HTR-8/SVneo (cell line): ENCODE results near the gene OR10AD1.
"Not testable (repeated sequence)": the region's sequence is repeated elsewhere in the genome, so short reads cannot be mapped to it uniquely, and the experiment has no call there.

Experiments used
- DNase-seq: peaks from one replicate; pipeline ENCODE4 v3.0.0; 2011; ENCODE audit warnings: low spot score, mixed read lengths; ENCODE audit not compliant: insufficient read length
- FAIRE-seq: peaks from 2 replicates; lab custom pipeline; 2011; peaks lifted over from hg19 to GRCh38; lab: Jason Lieb, UNC

The OR10AD1 gene

DNA sequence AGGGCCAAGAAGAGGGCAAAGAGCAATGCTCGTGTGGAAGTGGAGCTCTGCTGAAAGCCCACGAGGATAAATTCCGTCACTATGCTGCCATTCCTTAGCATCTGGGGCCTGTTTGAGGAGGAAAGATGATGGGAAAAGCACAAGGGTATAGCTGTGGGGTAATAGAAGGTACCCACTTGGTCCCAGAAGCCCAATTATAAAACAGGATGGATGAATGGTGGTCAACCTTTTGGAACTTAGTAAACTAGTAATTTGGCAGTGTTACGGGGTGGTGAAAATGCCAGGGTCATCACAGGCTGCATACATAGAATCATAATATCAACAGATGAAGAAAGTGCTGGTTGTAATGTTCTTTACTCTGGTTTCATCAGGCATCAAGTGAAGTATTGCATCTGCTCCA, at the start of gene OR10AD1:
Gene OR10AD1, minus strand, starts transcription at position 101 of the 400 bp plus-strand sequence. Its CDS starts 0 bp downstream, at position 101.
- DNase-seq (no peak), FAIRE-seq (no peak)

GRCh38 chr12:48247181-48247966, 44.3 kb upstream of the OR10AD1 start:
- FAIRE-seq, result no peak

GRCh38 chr12:48237162-48237561, 34.1 kb upstream of the OR10AD1 start:
- FAIRE-seq, result no peak
- no peak for DNase-seq

More at GRCh38 chr12:48247181-48247966, 44.3 kb upstream of the OR10AD1 start:
- no peak for DNase-seq

DNA sequence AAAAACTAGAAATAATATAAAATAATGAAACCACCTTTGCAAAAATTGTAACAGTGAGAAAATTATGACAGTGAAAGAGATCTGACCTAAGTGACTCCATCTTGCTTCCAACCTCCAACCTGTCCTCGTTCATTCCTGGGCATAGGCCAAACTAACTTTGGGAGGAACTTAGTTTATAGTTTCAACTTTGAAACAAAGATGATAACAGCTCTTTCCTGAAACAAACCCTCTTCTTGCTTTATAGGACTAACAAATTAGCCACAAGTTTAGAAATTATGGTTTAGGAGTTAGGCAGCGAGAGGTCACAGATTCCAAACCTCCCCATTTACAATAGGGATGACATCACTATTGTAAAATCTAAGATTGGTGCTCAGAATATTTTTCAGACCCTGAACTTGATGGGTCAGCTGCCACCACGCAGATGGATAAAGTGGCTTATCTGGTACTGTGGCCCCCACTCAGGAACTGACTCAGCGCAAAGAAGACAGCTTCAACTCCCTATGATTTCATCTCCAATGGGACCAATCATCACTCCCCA, 32.8 kb upstream of the OR10AD1 start:
- FAIRE-seq, result no peak

GRCh38 chr12:48231169-48231958, 28.3 kb upstream of the OR10AD1 start:
- not testable (repeated sequence) for FAIRE-seq, DNase-seq

More for the DNA sequence above, 32.8 kb upstream of the OR10AD1 start:
- no peak for DNase-seq

DNA sequence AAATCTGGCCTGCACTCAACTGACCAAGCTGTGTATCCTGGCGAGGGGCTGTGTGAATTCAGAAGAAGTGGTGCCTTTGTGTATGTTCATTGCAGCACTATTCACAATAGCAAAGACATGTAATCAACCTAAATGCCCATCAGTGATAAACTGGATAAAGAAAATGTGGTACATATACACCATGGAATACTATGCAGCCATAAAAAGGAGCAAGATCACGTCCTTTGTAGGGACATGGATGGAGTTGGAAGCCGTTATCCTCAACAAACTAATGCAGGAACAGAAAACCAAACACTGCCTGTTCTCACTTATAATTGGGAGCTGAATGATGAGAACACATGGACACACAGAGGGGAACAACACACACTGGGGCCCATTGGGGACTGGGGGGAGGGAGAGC, 21.4 kb upstream of the OR10AD1 start:
- not testable (repeated sequence) for FAIRE-seq, DNase-seq

- DNase-seq (no peak), FAIRE-seq (no peak)
These were observed 18.6 kb upstream of the OR10AD1 start for GRCh38 chr12:48221645-48222044.

- FAIRE-seq (no peak), DNase-seq (no peak)
These were observed 17.6 kb upstream of the OR10AD1 start for GRCh38 chr12:48220701-48221100.

DNA sequence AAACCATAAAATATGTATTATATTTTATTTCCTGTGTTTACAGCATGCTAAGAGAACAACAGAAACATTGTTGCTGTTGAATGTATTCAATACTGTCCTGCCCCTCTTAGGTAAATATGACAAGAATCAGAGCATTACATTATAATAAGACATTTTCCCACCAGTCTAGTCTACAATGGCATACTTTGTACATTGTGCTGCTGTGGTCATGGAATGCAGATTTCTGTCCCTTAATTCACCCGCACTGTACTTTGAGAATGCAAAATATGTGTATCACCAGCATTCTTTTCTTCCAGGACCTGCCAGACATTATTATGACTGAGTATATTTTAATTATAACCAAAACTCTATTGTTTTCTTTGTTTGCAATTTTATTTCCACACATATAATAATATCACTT, 16.5 kb upstream of the OR10AD1 start:
- DNase-seq (no peak), FAIRE-seq (no peak)

- no peak for FAIRE-seq
- no peak for DNase-seq
These were observed 13.7 kb upstream of the OR10AD1 start for GRCh38 chr12:48216785-48217184.

DNA sequence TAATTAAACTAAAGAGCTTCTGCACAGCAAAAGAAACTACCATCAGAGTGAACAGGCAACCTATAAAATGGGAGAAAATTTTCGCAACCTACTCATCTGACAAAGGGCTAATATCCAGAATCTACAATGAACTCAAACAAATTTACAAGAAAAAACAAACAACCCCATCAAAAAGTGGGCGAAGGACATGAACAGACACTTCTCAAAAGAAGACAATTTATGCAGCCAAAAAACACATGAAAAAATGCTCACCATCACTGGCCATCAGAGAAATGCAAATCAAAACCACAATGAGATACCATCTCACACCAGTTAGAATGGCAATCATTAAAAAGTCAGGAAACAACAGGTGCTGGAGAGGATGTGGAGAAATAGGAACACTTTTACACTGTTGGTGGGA, 6.4 kb upstream of the OR10AD1 start:
- not testable (repeated sequence) for FAIRE-seq, DNase-seq

DNA sequence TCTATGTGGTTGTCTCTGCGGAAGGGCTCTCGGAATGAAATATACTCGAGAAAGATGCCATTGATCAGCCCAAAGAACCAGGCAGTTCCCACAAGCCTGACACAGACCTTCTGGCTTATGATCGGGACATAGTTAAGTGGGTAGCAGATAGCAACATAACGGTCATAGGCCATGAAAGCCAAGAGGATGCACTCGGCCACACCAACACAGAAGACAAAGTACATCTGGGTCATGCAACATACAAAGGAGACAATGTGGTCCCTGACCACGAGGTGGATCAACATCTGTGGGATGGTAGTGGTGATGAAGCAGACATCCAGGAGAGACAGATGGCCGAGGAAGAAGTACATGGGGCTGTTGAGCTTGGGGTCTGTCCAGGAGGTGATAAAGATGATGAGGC, 326 bp downstream of the OR10AD1 start:
- FAIRE-seq, result no peak

DNA sequence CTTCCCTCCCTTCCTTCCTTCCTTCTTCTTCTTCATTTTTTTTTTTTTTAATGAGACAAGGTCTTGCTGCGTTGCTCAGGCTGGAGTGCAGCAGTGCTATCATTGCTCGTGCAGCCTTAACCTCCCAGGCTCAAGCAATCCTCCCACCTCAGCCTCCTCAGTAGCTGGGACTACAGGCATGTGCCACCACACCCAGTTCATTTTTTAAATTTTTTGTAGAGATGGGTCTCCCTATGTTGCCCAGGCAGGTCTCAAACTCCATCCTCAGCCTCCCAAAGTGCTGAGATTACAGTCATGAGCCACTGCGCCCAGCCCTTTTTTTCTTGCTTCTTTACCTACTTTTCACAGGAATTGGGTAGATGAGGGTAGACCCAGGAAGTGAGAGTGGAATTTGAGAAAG, 1.6 kb downstream of the OR10AD1 start:
- DNase-seq (no peak), FAIRE-seq (no peak)

More for the DNA sequence above, 326 bp downstream of the OR10AD1 start:
- no peak for DNase-seq

GRCh38 chr12:48201091-48201490, 2.0 kb downstream of the OR10AD1 start:
- DNase-seq, result no peak
- no peak for FAIRE-seq

DNA sequence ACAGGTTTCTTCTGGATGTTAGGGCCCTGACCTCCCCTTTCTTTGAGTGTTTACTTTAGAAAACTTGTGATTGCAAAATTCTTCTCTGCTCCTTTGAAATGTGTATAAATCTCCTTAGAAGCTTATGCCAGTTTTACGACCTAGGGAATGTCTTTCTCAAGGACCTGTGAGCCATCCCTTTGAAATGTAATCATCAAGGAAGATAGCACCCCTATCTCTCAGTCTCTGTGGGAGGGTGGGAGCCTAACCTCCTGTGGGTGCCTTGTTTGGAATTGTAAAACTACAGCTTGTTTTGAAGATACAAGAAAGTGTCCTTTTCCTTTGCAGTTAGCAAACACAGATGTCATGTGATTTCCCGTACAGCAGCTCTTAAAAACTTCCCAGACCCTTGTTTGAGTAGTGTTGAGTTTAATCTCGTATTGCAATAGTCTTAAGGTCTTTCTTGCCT, 3.3 kb downstream of the OR10AD1 start:
- DNase-seq (no peak), FAIRE-seq (no peak)

GRCh38 chr12:48198985-48199384, 4.1 kb downstream of the OR10AD1 start:
- DNase-seq, result no peak
- no peak for FAIRE-seq

- DNase-seq, result no peak
These were observed 4.5 kb downstream of the OR10AD1 start for GRCh38 chr12:48198672-48198971.

GRCh38 chr12:48197971-48198671, 5.0 kb downstream of the OR10AD1 start:
- FAIRE-seq (no peak), DNase-seq (peak; percentile 60)

More at GRCh38 chr12:48198672-48198971, 4.5 kb downstream of the OR10AD1 start:
- no peak for FAIRE-seq

GRCh38 chr12:48197549-48197970, 5.5 kb downstream of the OR10AD1 start:
- DNase-seq, result no peak
- FAIRE-seq, result no peak

GRCh38 chr12:48194799-48195201, 8.3 kb downstream of the OR10AD1 start:
- DNase-seq (no peak), FAIRE-seq (no peak)
